ENCODE data around the gene VSIG2. TPM values are rescaled to one million over a fixed set of nuclear protein-coding genes. Genes with fewer than 3 reads are reported as not detected.
A peak's percentile ranks its signal among the peaks of the same experiment; 100 is the strongest.

The VSIG2 gene
- total and polyA plus RNA-seq, 10 of the 15 experiments (the other 5 are each of a cell fraction or from before 2014, with no cell fraction given), result 0.13 to 0.31 (median 0.15) TPM; not detected in 5

DNA sequence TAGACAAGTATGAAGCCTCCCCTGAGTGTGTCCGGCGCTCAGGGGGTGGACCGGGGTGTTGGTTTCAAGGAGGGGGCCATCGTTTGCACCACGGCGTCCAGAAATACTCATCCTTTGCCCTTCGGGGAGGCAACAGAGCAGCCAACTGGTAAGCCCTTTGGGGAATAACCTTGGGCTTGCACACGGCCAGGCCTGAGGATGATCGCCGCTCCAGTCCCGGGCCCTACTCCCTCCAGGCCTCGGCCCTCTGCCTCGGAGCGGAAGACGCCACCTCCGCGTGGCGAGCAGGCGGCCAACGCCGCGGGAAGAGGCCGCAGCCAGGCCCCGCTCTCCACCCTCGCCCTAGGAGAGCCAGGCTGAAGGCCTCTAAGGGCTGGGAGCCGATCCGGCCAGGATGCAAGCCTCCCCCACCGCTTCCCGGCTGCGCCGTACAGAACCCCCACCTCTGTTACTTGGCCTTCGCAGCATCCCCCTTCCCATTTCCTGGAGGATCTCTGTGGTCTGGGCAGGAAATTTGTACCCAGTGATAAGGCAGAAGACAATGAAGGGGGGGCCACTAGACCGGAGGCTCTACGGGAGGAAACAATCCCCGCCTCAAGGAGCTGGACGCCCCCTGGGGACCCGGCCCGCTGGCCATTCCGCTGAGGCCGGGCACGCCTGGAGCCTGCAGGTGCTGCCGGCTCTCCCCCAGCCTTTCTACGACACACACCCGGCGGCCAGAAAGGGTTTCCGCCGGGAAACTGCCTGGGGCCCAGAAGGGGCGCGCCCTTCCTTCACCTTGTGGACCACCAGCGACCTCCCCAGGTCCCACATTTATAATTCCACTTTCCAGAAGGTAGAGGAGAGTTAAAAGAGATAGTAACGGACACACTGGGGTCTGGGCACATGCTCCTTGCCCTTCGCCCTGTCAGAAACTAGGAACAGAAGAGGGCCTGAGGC is 7.5 kb upstream of the VSIG2 start (continued):
- TF ChIP-seq NKRF (conservative IDR thresholded peaks at IDR 0.05) (no peak), NR2C2 (IDR thresholded peaks at IDR 0.05; ENCODE audit: borderline replicate concordance, control insufficient read depth, insufficient read length, low read depth) (no peak), NR2C1 (IDR thresholded peaks at IDR 0.05) (no peak), SUPT20H (IDR thresholded peaks at IDR 0.05; ENCODE audit: borderline replicate concordance, control insufficient read depth, low read depth, low read length) (no peak), ZBTB33 (IDR thresholded peaks at IDR 0.05) (0 out of 2 replicates have a peak, but pooled peaks have one; percentile 34), ASH2L (IDR thresholded peaks at IDR 0.05; ENCODE audit: borderline replicate concordance, low read depth) (no peak), CBX3 (IDR thresholded peaks at IDR 0.05; ENCODE audit: borderline replicate concordance, low read depth) (no peak), POU2F2 (IDR thresholded peaks at IDR 0.05; ENCODE audit: borderline replicate concordance, low read depth, low read length) (no peak), USF2 (IDR thresholded peaks at IDR 0.05; ENCODE audit: borderline replicate concordance, low read depth, low read length) (no peak), EED (IDR thresholded peaks at IDR 0.05; ENCODE audit: low read depth) (0 out of 2 replicates have a peak, but pooled peaks have one; percentile 12), MLLT1 (IDR thresholded peaks at IDR 0.05) (peak; percentile 44; the same call in 1 of the 2 replicates), SREBF1 (IDR thresholded peaks at IDR 0.05; ENCODE audit: low read length) (no peak), SMC3 (IDR thresholded peaks at IDR 0.05; ENCODE audit: borderline replicate concordance, low read length) (no peak), RUNX3 (IDR thresholded peaks at IDR 0.05; ENCODE audit: low read length) (no peak), ZNF274 (IDR thresholded peaks at IDR 0.05; ENCODE audit: insufficient read depth, insufficient read length) (no peak), JUNB (IDR thresholded peaks at IDR 0.05) (no peak), HDAC2 (IDR thresholded peaks at IDR 0.05) (no peak)
- TF ChIP-seq, protein P1, sequence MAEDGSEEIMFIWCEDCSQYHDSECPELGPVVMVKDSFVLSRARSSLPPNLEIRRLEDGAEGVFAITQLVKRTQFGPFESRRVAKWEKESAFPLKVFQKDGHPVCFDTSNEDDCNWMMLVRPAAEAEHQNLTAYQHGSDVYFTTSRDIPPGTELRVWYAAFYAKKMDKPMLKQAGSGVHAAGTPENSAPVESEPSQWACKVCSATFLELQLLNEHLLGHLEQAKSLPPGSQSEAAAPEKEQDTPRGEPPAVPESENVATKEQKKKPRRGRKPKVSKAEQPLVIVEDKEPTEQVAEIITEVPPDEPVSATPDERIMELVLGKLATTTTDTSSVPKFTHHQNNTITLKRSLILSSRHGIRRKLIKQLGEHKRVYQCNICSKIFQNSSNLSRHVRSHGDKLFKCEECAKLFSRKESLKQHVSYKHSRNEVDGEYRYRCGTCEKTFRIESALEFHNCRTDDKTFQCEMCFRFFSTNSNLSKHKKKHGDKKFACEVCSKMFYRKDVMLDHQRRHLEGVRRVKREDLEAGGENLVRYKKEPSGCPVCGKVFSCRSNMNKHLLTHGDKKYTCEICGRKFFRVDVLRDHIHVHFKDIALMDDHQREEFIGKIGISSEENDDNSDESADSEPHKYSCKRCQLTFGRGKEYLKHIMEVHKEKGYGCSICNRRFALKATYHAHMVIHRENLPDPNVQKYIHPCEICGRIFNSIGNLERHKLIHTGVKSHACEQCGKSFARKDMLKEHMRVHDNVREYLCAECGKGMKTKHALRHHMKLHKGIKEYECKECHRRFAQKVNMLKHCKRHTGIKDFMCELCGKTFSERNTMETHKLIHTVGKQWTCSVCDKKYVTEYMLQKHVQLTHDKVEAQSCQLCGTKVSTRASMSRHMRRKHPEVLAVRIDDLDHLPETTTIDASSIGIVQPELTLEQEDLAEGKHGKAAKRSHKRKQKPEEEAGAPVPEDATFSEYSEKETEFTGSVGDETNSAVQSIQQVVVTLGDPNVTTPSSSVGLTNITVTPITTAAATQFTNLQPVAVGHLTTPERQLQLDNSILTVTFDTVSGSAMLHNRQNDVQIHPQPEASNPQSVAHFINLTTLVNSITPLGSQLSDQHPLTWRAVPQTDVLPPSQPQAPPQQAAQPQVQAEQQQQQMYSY (CRISPR knock-in tag; IDR thresholded peaks at IDR 0.05), result no peak
